Mesothelial cell of epicardium (in vitro differentiated cells): Measurements from ENCODE around the gene ANKZF1. TPM values are rescaled to one million over a fixed set of nuclear protein-coding genes. Genes with fewer than 3 reads are reported as not detected.

Experiments
- DNase-seq, 2 experiments: peaks; one replicate each; pipeline ENCODE4 v3.0.0; 2021; ENCODE audit warnings: low spot score in 2 of 2; ENCODE audit not compliant: unreplicated experiment in 2 of 2
- H3K27ac Mint-ChIP-seq: 2 replicates; pipeline ENCODE4 v1.8.0; 2021; ENCODE audit warnings: mixed read lengths
- H3K27me3 Mint-ChIP-seq: 2 replicates; pipeline ENCODE4 v1.8.0; 2021; ENCODE audit warnings: low read depth, mixed read lengths
- H3K36me3 Mint-ChIP-seq: 2 replicates; pipeline ENCODE4 v1.8.0; 2021; ENCODE audit warnings: mixed read lengths
- H3K4me1 Mint-ChIP-seq: 2 replicates; pipeline ENCODE4 v1.8.0; 2021; ENCODE audit warnings: mixed read lengths
- H3K4me3 Mint-ChIP-seq: 2 replicates; pipeline ENCODE4 v1.8.0; 2021; ENCODE audit warnings: mild to moderate bottlenecking, moderate library complexity, mixed read lengths
- H3K9me3 Mint-ChIP-seq: 2 replicates; pipeline ENCODE4 v1.8.0; 2021; ENCODE audit warnings: mixed read lengths
- CTCF ChIP-seq: fragments of 200-600 bp; sonication (generic); IDR thresholded peaks from one replicate; pipeline ENCODE4 v1.5.0; 2021; ENCODE audit warnings: antibody characterized with exemption; ENCODE audit not compliant: unreplicated experiment
- total RNA-seq: library from RNA; stranded (reverse); gene quantifications from 3 replicates; pipeline ENCODE4 v1.2.1, GENCODE V29; 2021

ANKZF1 gene
- total RNA-seq, 1 donor from 2014 or later, result 65.3 TPM

GRCh38 chr2:219261024-219261855 lies 31.6 kb downstream of the ANKZF1 start:
- no peak for TF ChIP-seq CTCF
- DNase-seq, result no peak
- Mint-ChIP-seq H3K4me1 (no peaks in the 10 kb centered on the region), H3K36me3 (no peaks in the 10 kb centered on the region), H3K9me3 (no peaks in the 10 kb centered on the region), H3K4me3 (no peak overlapping the region), H3K27me3 (peaks cover 51% of the 10 kb centered on the region), H3K27ac (no peak overlapping the region)

GRCh38 chr2:219266232-219266631 lies 36.6 kb downstream of the ANKZF1 start:
- no peak for TF ChIP-seq CTCF
- H3K9me3 Mint-ChIP-seq, result no peaks in the 10 kb centered on the region
- H3K36me3 Mint-ChIP-seq, result no peaks in the 10 kb centered on the region
- H3K4me1 Mint-ChIP-seq, result peaks cover 6% of the 10 kb centered on the region
- no peak overlapping the region for H3K27ac Mint-ChIP-seq
- peaks cover 26% of the 10 kb centered on the region for H3K27me3 Mint-ChIP-seq
- no peak overlapping the region for H3K4me3 Mint-ChIP-seq
- DNase-seq, result no peak

GRCh38 chr2:219266886-219267285 lies 37.3 kb downstream of the ANKZF1 start:
- H3K4me1 Mint-ChIP-seq, result peaks cover 6% of the 10 kb centered on the region
- no peak for DNase-seq
- H3K36me3 Mint-ChIP-seq, result no peaks in the 10 kb centered on the region
- peaks cover 21% of the 10 kb centered on the region for H3K27me3 Mint-ChIP-seq
- no peak overlapping the region for H3K27ac Mint-ChIP-seq
- TF ChIP-seq CTCF, result no peak
- no peaks in the 10 kb centered on the region for H3K9me3 Mint-ChIP-seq
- H3K4me3 Mint-ChIP-seq, result no peak overlapping the region

GRCh38 chr2:219268294-219268693 lies 38.7 kb downstream of the ANKZF1 start:
- H3K9me3 Mint-ChIP-seq, result no peaks in the 10 kb centered on the region
- DNase-seq, result no peak

GRCh38 chr2:219269362-219270054 lies 39.9 kb downstream of the ANKZF1 start:
- no peak for TF ChIP-seq CTCF
- Mint-ChIP-seq H3K9me3 (no peaks in the 10 kb centered on the region), H3K27me3 (peaks cover 9% of the 10 kb centered on the region), H3K36me3 (no peaks in the 10 kb centered on the region), H3K4me3 (no peak overlapping the region), H3K27ac (no peak overlapping the region), H3K4me1 (peaks cover 16% of the 10 kb centered on the region)
- no peak for DNase-seq

More at GRCh38 chr2:219268294-219268693, 38.7 kb downstream of the ANKZF1 start:
- TF ChIP-seq CTCF, result no peak
- Mint-ChIP-seq H3K4me1 (peaks cover 6% of the 10 kb centered on the region), H3K36me3 (no peaks in the 10 kb centered on the region), H3K4me3 (no peak overlapping the region), H3K27me3 (peaks cover 12% of the 10 kb centered on the region), H3K27ac (no peak overlapping the region)
